ENCODE measurements around the gene CAMK2D.

The CAMK2D gene

GRCh38 chr4:113636877-113637276, 124.7 kb downstream of the CAMK2D start:
- peak; percentile 63 for DNase-seq

GRCh38 chr4:113636438-113636818, 125.1 kb downstream of the CAMK2D start:
- DNase-seq = no peak

GRCh38 chr4:113635739-113636437, 125.7 kb downstream of the CAMK2D start:
- DNase-seq = peak; percentile 88

GRCh38 chr4:113634081-113634969, 127.2 kb downstream of the CAMK2D start:
- no peak for DNase-seq

GRCh38 chr4:113633467-113633866, 128.1 kb downstream of the CAMK2D start:
- no peak for DNase-seq

GRCh38 chr4:113628711-113629110, 132.8 kb downstream of the CAMK2D start:
- DNase-seq = no peak

- no peak for DNase-seq
These were observed 134.2 kb downstream of the CAMK2D start for GRCh38 chr4:113627321-113627720.

- DNase-seq = no peak
These were observed 135.6 kb downstream of the CAMK2D start for GRCh38 chr4:113625902-113626301.

GRCh38 chr4:113623274-113623894, 138.2 kb downstream of the CAMK2D start:
- no peak for DNase-seq

- DNase-seq = no peak
These were observed 139.9 kb downstream of the CAMK2D start for GRCh38 chr4:113621633-113622032.

GRCh38 chr4:113620032-113620431, 141.5 kb downstream of the CAMK2D start:
- no peak for DNase-seq

GRCh38 chr4:113619526-113619925, 142.0 kb downstream of the CAMK2D start:
- DNase-seq = no peak

- peak; percentile 56 for DNase-seq
These were observed 143.3 kb downstream of the CAMK2D start for GRCh38 chr4:113618205-113618604.

- DNase-seq = no peak
These were observed 144.3 kb downstream of the CAMK2D start for GRCh38 chr4:113617195-113617594.

GRCh38 chr4:113616443-113616842, 145.1 kb downstream of the CAMK2D start:
- DNase-seq = no peak

GRCh38 chr4:113614414-113614813, 147.1 kb downstream of the CAMK2D start:
- no peak for DNase-seq

GRCh38 chr4:113613503-113613902, 148.0 kb downstream of the CAMK2D start:
- DNase-seq = no peak

- DNase-seq = no peak
These were observed 151.0 kb downstream of the CAMK2D start for GRCh38 chr4:113610537-113610936.

GRCh38 chr4:113607998-113608397, 153.5 kb downstream of the CAMK2D start:
- DNase-seq = no peak

- no peak for DNase-seq
These were observed 154.3 kb downstream of the CAMK2D start for GRCh38 chr4:113607147-113607720.

GRCh38 chr4:113604955-113605354, 156.6 kb downstream of the CAMK2D start:
- peak; percentile 34 for DNase-seq

GRCh38 chr4:113603911-113604310, 157.6 kb downstream of the CAMK2D start:
- peak; percentile 64 for DNase-seq

GRCh38 chr4:113602646-113603228, 158.8 kb downstream of the CAMK2D start:
- DNase-seq = no peak

Measured in fibroblast of skin of scalp (primary cell).